Measurements from ENCODE around the gene PSTPIP1.

PSTPIP1 gene

DNA sequence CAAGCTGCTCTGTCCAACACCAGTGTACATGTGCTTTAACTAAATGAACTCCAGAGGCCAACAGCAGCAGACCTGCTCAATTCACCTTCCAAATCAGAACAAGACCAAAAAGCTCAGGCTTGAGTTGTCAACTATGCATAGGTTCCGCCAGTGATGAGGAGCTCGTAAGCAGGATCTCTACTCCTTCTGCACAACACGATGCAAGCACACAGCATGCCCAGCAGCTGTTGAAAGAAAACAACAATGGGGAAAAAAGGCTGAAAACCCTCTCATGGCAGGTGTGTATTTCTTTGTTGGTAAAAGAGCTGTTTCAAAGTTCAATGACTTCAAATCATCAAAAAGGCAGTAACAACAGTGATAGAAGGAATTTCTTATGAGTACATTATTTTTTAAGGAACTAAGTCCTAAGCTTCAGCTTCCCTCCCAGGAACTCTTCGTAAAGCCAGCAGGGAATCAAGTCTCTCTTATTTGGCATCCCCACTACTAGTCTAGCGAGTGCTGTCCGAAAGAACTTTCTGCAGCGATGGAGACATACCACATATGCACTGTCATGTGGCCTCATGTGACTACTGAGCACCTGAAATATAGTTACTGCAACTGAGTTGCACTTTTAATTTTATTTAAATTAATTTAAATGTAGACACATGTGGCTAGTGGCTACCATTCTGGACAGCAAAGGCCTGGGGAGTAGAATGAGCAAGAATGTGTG, 51.9 kb downstream of the PSTPIP1 start:
- no peak for DNase-seq

DNA sequence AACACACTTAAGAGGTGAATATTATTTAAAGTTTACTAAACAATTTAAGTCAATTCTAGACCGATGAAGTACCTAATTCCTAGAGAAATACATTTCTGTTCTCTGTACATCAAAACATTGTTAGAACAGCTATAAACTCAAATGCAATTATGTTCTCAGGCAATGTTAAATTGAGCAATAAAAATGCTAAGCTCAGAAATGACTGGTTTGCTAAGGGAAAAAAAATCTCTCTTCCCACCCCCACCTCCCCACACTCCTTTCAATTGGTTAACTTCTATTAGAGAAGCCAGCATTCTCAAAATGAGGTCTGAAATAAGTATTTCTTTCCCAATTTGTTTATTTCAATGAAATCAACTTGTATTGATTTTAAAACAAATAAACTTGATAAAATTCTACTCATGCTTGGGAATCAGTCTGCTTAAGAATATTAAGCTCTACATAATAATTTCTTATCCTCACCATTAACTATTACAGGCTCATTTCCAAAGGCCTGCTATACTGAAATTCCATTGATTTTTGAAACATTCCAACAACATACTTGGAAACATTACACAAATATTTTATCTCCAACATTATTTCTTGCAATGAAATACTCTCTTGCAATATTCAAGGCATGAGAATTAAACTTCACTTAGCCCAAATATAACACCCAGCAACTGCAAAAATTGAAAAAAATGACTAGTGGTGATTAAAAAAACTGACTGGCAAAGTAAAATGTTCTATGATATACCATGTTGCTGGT, 53.4 kb downstream of the PSTPIP1 start:
- DNase-seq, result no peak

DNA sequence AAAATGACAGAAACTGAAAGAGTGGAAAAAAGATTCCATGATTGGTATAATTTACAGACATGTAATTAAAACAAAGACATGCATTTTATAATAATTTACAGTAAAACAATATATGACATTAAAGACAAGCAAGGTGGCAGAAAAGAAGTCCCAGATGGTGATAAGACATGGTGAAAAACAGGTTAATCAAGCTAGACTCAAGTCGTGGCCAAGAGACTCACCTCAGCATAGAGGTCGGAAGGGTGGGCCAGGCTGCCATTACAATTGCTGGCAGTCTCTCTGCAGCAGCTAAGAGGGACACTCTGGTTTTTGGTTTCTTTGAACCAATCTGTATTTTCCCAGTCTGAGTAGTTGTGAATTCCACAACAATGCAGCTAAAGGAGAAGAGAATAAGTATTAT, 57.6 kb downstream of the PSTPIP1 start:
- DNase-seq, result no peak

DNA sequence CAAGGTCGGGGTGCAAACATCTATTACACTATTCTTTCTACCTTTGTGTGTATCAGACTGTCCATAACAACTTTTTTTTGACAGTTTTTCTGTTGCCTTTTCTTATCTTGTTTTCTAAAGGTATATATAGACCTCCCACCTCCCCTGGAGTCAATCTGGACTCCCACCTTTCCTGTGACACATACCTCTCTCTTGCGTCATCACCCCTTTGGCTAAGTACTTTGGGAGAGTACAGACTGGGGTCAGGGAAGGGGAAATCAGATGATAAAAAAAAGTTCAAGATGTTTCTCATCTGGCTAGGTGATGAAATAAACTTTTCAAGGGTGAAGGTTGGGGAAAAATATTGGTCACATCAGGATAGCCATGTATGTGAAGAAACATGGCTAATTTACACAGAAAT, 58.8 kb downstream of the PSTPIP1 start:
- no peak for DNase-seq

DNA sequence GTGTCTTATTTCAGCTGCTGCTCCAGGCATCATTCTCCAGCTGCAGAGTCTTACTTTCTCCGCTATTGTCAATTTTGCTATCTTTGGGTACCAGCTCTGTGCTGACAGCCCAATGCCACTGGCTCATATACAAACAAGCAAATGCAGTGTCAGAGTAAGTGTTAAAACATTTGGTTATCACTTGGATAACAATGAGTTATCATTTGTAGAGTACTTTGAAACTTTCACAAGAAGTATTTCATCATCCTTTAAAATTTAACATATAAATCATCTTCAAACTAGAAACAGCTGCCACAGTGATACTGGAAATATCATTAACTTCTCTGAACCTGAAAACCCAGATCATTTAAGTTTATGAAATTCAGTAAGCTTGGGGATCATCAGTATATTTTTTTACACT, 62.1 kb downstream of the PSTPIP1 start:
- DNase-seq, result no peak

DNA sequence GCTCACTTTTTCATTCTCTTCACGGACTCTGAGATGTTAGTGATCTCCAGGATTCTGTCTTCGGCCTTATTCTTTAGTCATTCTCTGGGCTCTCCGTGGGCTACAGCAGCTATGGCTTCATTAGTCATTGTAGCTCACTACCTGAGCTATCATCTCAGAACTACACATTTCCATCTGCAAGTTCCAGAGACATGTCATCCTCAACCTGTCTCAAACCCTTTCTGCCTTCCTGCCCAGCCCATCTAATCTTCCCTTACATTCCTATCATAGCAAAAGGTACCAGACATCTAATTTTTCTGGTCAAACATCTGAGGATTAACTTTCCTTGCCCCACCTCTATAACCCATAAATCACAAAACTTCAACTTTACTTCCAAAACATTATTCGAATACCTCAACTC, 62.8 kb downstream of the PSTPIP1 start:
- no peak for DNase-seq

DNA sequence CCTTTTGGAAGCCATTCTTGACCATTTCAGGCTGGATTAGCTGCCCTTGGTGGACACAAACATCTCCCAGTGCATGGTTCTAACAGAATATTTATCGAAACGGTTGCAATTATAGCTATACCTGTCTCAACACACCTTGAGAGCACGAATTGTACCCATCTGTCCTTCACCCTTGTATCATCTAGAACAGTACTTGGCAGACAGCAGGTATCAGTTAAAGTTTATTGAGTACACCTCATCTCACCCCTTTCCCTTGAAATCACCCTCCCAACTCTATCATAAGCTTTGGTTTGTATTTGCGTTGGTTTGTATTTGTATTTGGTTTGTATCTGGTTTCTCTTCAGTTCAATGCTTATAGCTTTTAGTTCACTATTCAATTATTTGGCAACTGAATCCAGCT, 63.5 kb downstream of the PSTPIP1 start:
- DNase-seq, result no peak

DNA sequence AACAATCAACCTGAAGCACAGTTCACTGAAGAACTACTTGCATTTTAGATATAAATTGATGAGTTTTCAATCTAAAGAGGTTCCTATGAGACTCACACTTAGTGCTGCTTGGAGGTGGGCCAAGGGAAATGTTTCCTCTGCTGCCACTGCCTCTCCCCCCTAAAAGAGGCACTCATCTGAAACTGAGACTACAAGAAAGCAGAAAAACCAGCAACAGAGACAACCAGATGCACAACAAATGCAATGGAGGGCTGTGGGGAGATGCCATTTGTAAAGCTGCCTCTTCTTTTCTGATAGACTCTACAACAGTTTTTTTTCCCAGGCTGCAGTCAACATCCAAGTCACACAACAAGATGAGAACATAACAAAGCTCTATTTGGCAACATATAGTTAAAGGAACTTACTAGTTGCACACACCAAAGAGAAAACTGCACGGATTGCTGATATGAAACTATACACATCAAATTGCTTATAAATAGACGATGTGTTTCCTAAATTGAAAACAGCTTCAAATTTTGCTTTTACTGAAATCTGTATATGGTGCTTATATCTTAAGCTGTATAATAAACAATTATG, 64.9 kb downstream of the PSTPIP1 start:
- no peak for DNase-seq

DNA sequence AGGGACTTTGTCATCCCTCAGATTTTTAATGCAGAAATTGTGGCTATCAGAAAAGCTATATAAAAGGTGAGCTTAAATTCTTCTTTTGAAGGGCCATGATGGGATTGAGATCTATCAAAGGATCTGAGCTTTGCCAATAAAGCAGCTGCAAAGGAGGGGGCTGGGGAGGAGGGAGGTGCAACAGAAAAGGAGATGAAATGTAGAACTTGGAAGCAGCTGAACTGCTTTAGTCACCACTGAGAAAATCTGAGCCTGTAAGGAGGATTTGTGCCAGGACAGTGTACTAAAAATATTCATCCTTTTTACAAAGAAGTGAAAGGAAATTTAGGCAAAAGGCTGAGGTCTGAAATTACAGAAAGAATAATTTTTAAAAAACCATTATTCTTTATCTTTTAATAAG, 65.6 kb downstream of the PSTPIP1 start:
- DNase-seq, result no peak

DNA sequence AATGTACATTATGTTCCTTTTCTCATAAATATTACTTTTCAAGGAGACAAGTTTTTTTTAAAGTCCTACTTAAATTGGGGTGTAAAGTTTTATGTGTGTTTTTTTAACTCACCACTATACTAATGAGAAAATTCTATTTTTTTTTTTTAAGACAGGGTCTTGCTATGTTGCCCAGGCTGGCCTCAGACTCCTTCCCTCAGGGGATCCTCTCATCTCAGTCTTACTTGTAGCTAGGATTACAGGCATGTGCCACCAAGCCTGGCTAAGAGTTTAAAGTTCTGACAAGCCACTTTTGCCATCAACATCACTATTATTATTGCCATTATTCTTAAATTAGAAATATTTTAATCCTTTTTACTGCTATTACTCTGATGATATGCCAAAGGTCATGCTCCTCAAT, 68.3 kb downstream of the PSTPIP1 start:
- DNase-seq, result no peak

DNA sequence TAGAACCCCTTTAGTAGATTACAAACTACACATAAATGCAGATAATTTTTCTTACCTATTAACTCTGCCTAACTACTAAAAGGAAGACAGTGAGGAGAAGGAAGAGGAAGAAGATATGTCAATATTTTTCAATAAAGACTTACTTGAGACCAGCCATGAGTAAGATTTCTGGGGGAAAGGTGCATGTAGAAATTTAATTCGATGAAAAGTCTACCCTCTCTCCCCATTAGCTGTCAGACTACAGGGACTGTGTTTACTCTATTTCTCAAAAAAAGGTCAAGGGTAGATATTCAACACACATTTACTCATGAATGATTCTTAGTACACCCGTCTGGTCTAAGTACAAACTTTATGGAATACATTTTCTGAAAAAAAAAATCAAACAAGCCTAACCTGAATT, 69.1 kb downstream of the PSTPIP1 start:
- no peak for DNase-seq

DNA sequence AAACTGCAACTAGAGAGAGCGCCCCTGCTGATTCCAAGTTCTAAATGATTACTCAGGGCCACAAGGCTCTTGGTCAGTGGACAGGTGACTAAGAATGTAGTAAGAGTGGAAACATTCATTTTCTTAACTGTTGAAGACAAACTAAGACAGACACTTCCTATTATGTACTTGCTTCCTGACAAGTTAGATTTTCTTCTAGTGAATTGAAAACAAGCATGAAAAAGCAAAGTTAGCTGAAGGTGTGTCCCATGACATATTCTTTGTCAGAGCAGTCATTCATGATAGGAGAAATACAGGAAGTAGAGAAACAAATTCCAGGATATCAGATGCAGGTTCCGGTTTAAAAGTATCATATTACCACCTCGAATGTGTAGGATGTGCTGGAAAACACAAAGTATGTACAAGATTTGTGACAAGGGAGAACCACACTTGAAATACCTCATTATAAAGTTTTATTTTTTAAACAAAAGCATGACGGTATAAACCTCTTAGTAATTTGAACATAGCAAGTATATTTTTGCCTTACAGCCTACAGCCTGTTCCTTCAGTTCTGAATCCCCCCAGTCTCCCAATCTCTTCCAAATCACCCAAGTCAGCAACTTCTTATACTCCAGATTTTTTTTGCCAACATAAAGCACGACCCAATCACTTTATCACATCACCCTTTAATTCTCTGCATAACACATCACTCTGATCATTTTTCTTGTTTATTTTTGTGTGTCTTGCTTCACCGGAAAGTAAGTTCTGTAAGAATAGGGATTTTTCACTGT, 69.8 kb downstream of the PSTPIP1 start:
- no peak for DNase-seq

DNA sequence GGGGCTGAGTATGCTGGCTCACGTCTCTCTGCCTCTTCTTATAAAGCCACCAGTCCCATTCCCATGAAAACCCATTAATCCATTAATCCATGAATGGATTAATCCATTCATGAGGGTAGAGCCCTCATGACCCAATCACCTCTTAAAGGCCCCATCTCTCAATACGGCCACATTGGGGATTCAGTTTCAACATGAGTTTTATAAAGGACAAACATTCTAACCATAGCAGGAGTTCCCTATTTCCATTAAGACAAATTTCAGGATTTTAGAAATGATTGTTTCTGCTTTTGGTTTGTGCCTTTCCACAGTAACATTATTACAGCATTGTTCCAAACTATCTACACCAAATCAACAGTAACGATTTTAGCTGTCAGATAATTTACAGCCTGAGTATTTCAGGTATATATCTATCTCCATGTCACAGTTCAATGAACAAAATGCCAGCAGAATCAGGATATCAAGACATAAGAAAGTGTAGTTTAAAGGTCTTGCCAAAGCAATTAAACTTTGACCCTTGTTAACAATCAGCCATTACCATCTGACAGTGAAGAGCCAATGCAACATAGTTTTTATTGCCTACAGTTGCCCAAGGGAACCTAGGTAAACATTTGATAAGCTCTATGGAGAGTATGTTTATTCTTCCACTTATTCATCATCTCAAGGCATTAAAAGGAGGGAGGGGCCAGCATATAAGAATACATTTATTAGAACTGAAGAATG, 72.2 kb downstream of the PSTPIP1 start:
- no peak for DNase-seq

DNA sequence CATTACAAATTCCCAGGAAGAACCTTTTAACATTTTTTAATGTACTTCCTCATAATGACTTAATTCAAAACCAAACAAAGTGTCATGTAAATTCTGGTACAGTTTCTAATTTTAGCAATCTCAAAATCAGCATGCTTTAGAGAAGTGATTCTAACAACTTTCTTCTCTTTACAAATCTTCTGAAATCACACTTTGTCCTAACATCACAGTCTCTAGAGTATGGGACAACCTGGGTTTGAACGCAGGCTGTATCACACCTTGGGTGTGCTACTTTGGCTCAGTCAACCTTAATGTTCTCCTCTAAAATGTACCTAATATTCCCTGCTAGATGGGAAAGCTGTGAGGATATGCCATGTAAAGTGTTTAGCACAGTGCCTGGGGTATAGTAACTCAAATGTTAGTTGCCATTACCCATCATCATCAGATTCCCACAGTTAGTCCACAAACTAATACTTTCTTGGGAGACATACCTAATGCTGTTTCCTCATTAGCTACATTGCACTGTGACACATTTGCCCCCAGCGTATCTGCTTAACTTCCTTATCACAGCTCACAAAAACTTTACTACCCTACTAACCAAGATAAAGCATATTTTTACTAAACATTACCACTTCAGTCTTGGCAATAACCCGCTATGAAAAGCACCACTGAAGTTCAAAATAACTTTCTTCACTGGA, 72.9 kb downstream of the PSTPIP1 start:
- no peak for DNase-seq

DNA sequence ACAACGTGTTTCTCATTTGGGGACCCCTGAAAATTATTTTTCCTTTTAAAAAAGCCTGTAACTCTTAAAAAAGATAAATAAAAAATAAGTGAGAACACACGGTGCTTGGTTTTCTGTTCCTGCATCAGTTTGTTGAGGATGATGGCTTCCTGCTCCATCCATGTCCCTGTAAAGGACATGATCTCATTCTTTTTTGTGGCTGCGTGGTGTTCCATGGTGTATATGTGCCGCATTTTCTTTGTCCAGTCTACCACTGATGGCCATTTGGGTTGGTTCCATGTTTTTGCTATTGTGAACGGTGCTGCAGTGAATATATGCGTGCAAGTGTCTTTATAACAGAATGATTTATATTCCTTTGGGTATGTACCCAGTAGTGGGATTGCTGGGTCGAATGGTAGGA, 73.7 kb downstream of the PSTPIP1 start:
- DNase-seq, result no peak

DNA sequence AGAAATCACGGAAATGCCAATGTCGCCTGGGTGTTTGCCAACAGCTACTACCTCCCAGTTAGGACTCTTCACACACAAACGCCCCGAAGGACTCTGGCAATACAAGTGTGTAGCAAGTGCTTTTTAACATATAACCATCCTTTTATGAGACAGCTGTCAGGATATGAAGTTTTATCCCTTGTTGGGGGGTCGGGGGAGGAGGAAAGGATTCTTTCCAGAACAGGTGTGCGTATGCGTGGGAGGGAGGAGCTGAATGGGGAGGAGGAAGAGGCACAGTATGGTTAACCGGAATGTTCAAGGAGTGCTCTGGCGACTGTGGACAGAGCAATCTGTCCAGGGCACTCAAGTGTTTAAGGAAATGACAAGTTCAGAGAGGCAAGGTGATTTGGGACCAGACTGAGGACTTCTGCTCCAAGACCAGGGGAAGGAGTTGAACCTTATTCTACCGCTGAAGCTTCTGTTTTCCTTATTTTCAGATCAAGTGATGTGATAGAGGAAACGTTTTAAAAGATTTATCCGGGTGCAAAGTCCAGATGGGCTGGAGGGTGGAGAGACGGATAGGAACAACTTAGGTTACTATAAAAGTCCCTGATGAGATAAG, 74.7 kb downstream of the PSTPIP1 start:
- no peak for DNase-seq

DNA sequence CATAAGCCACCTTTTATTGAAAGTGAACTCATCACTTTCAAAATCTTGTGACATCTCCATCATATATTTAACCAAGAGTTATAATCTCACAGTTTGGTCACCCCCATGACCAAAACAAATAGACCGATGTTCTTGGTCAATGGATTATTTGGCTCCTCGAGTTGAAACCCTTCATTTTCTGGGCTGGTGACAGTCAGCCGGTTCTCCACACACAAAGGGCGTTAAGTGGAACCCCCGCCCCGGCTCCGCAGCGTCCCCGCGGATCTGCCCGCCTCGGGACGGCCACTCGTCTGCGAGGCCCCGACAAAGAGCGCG, 75.2 kb downstream of the PSTPIP1 start:
- no peak for DNase-seq

DNA sequence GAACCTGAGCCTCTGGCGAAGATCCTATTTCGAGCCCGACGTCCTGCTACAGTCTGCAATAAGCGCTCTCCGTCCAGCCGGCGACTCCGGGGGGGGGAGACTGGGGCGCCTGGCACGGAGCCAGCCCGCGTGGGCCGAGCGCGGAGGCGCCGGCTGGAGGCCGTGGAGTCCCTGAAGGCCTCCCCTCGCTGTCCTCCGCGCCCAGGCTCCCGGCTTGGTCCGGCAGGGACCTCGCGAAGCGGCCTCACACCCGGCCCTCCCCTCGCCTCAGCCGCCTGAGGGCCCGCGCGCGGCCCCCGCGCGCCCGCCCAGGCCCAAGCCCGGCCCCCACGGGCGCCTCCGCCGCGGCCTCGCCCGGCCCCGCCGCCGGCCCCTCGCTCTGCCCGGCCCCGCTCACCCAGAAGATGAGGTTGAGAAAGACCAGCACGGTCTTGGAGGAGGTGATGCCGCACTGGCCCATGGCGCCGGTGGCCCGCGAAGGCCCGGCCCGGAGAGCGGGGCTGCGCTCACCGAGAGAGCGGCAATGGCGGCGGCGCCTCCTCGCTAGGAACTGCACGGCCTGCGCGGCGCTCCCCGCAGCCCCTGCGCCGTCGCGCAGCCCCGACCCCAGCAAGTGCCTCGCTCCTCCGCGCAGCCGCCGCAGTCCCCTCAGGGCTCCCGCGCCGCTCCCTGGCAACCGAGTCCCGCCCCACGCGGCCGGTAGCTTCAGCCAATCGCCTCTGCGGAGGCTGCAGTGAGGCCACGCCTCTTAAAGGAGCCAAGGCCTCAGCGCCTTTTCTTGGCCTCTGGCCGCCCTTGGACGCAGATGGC, 75.8 kb downstream of the PSTPIP1 start, which contains the start of gene TSPAN3:
Gene TSPAN3, minus strand, starts transcription at position 615 of the 810 bp plus-strand sequence. Its CDS starts 155 bp downstream, at position 460.
- DNase-seq, result peak; percentile 85

DNA sequence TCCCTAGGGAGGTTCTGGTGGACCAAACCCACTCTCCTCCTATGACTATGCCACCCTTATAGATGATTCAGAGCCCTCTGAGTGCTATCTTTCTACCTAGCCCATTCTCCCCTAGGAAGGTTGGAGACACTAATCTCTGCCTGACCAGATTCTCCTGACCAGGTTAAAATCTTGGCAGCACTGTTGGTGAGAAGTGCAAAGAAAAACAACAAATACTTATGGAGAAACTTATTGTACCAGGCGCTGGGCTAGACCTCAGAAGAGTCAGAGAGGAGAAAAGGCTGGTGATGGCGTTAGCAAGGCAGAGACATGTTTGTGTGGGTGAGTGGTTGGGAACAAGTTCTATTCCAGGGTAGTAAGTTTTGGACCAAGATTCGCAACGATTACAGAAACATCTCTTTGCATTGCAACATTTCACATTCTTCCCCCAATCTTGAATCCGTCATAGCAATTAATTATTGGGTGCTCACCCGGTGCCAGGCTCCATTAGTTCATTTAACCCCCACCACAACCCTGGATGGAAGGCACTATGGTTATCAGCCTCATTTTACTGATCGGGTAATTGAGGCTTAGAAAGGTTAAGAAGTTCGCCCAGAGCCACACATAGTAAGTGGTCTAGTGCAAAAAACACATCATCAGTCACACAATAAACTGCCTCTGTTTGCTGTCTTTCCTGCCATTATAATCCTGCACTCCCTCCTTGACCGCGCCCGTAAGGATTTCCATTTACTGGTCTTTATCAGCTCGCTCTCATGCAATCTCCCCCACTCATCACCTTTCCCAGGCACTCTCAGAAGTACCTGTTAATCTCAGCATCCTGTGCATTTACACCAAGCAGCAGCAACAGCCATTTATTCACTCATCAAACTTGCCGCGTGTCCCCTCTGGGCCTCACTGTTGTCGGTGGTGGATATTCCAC, 76.6 kb downstream of the PSTPIP1 start:
- DNase-seq, result no peak

DNA sequence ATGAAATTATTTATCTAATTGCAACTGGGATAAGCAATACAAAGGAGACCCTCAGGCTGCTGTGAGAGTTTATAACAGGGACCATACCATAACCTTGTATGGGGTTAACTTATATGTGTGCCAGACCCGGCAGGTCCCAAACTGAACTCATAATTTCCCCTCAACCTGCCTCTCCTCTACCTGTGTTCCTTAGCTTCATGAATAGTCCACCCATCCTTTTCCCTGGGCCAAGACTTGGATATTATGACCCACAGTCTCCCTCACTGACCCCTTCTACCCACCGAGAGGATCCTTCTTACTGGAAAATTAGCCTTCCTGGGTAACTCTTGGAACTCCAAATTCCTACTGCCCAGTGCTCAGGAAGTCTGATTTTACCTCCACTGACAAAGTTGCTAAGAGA, 79.4 kb downstream of the PSTPIP1 start:
- DNase-seq, result no peak

All from NCI-H1092 (cell line).